Liver (tissue), 9 donors: ENCODE data around the gene ODC1. TPM values are rescaled to one million over a fixed set of nuclear protein-coding genes. Genes with fewer than 3 reads are reported as not detected.

Experiments
- DNase-seq: peaks from one replicate; pipeline ENCODE4 v3.0.0-alpha.2; 2017; ENCODE audit warnings: low spot score
- H3K27ac ChIP-seq, 2 donors: one replicate each; pipeline ENCODE4 v1.7.0; 2013; ENCODE audit warnings: inconsistent platforms in 2 of 2, low read length in 2 of 2, control low read depth in 1 of 2, low read depth in 1 of 2, mild to moderate bottlenecking in 1 of 2
- H3K27me3 ChIP-seq, 4 donors: one replicate each; pipeline versions ENCODE4 v1.6.1 to v1.7.0; 2013; ENCODE audit warnings: low read length in 3 of 4, inconsistent platforms in 1 of 4, mild to moderate bottlenecking in 1 of 4, moderate library complexity in 1 of 4; ENCODE audit not compliant: control insufficient read depth in 4 of 4, insufficient read depth in 4 of 4
- H3K36me3 ChIP-seq, 4 donors: one replicate each; pipeline versions ENCODE4 v1.6.1 to v1.7.0; 2013; ENCODE audit warnings: low read length in 3 of 4, mild to moderate bottlenecking in 3 of 4, low read depth in 1 of 4, moderate library complexity in 1 of 4; ENCODE audit not compliant: control insufficient read depth in 4 of 4, insufficient read depth in 3 of 4
- H3K4me1 ChIP-seq, 4 donors: one replicate each; pipeline versions ENCODE4 v1.6.1 to v1.7.0; 2013; ENCODE audit warnings: low read length in 3 of 4, mild to moderate bottlenecking in 3 of 4, moderate library complexity in 1 of 4; ENCODE audit not compliant: control insufficient read depth in 4 of 4, insufficient read depth in 4 of 4
- H3K4me3 ChIP-seq, 3 donors: one replicate each; pipeline versions ENCODE4 v1.6.1 to v1.7.0; 2013; ENCODE audit warnings: low read length in 3 of 3, control low read depth in 1 of 3, low read depth in 1 of 3, mild to moderate bottlenecking in 1 of 3
- H3K9ac ChIP-seq, 2 donors: one replicate each; pipeline ENCODE4 v1.7.0; 2013; ENCODE audit warnings: low read length in 2 of 2, mild to moderate bottlenecking in 2 of 2, moderate library complexity in 2 of 2, control low read depth in 1 of 2, low read depth in 1 of 2
- H3K9me3 ChIP-seq, 4 donors: one replicate each; pipeline versions ENCODE4 v1.6.1 to v1.7.0; 2013; ENCODE audit warnings: low read length in 3 of 4; ENCODE audit not compliant: control insufficient read depth in 4 of 4
- FOXA2 ChIP-seq: IDR thresholded peaks from 2 replicates; pipeline ENCODE4 v1.6.1; 2016; ENCODE audit warnings: antibody characterized with exemption
- GABPA ChIP-seq, 2 donors: IDR thresholded peaks in 1 of 2; conservative IDR thresholded peaks in 1 of 2; 2 replicates each; pipeline ENCODE4 v1.6.1; 2016; ENCODE audit warnings: antibody characterized with exemption in 2 of 2, mild to moderate bottlenecking in 1 of 2, moderate library complexity in 1 of 2
- HNF4A ChIP-seq, 2 donors: conservative IDR thresholded peaks; 2 replicates each; pipeline ENCODE4 v1.6.1; 2016; ENCODE audit warnings: antibody characterized with exemption in 2 of 2, mild to moderate bottlenecking in 2 of 2
- JUND ChIP-seq, 2 donors: IDR thresholded peaks; 2 replicates each; pipeline ENCODE4 v1.6.1; 2016; ENCODE audit warnings: antibody characterized with exemption in 2 of 2
- SP1 ChIP-seq: IDR thresholded peaks from 2 replicates; pipeline ENCODE4 v1.6.1; 2018; ENCODE audit warnings: antibody characterized with exemption, mild to moderate bottlenecking
- WGBS: extraction: QIAGEN DNeasy Blood & Tissue Kit; methylation state at CpG from one replicate; pipeline ENCODE4 v1.1.7; 2013; 5-methylcytosine and 5-hydroxymethylcytosine counted together
- polyA plus RNA-seq, 2 donors: library from polyadenylated mRNA; stranded (reverse) in 1 of 2; unstranded in 1 of 2; fragments of 200-250 nt in 1 of 2; fragments of >200 nt in 1 of 2; fragmentation: Nextera tagmentation in 1 of 2; extraction: Ambion mirVana in 1 of 2; gene quantifications; one replicate each; pipeline versions ENCODE4 v1.2.1 to v1.2.3, GENCODE V29; 2013 to 2015
- total RNA-seq, 2 donors: library from RNA; depleted of rRNA; stranded (reverse); fragments of >200 nt; gene quantifications; one replicate each; pipeline ENCODE4 v1.2.3, GENCODE V29; 2014
- TF ChIP-seq, protein P1 (sequence below): IDR thresholded peaks from 2 replicates; pipeline ENCODE4 v1.6.1; 2016; ENCODE audit warnings: antibody characterized with exemption
- TF ChIP-seq, protein P2 (sequence below): IDR thresholded peaks from 2 replicates; pipeline ENCODE4 v1.6.1; 2016; ENCODE audit warnings: antibody characterized with exemption, mild to moderate bottlenecking
- TF ChIP-seq, protein P3 (sequence below): fragments of 150-350 bp; IDR thresholded peaks from 2 replicates; pipeline ENCODE4 v1.5.1; 2017; ENCODE audit warnings: improper control_type of control experiment, low read depth, low read length; ENCODE audit not compliant: missing input control
- TF ChIP-seq, protein P4 (sequence below): IDR thresholded peaks from 2 replicates; pipeline ENCODE4 v1.6.1; 2016; ENCODE audit warnings: antibody characterized with exemption
- donor health status: healthy.
- donor health status: healthy.
- donor health status: healthy.
- donor health status: healthy.
- donor health status: healthy.

Gene ODC1
- total and polyA plus RNA-seq, 4 donors, result 8.3 to 75.8 (median 48.1) TPM

DNA sequence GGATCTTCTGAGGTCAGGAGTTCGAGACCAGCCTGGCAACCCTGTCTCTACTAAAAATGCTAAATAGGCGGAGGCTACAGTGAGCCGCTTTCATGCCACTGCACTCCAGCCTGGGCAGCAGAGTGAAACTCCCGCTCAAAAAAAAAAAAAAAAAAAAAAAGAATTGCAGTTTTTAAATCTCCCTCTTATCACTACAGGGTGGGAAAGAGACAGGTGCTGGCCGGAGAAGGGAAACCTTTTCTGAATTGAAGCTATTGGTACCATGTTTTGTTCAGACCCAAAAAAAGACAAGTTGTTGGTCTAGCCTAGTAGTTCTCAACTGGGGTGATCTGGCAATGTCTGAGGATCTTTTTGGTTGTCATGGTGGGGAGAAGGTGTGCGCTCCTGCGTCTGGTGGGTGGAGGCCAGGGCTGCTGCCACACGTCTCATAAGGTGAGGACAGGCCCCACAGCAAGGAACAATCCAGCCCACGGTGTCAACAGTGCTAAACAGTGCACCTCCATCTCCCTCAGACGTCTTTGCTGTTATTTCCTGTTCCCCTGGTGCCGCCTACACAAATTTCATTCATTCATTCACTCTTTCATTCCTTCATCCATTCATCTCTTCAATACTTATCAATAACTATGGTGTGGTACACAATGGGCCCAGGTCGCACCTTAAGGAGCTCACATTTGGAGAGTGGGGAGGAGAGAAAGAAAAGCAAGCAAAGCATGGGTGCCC lies 28.8 kb upstream of the ODC1 start:
- 95% methylated on average over 12 of the region's 12 CpGs for WGBS
- Histone ChIP-seq H3K4me1 (no peaks in the 10 kb centered on the region), H3K36me3 (no peaks in the 10 kb centered on the region), H3K9me3 (no peaks in the 10 kb centered on the region), H3K9ac (no peak overlapping the region), H3K4me3 (no peak overlapping the region), H3K27me3 (no peaks in the 10 kb centered on the region), H3K27ac (no peak overlapping the region)
- no peak for DNase-seq
- TF ChIP-seq, protein P1, sequence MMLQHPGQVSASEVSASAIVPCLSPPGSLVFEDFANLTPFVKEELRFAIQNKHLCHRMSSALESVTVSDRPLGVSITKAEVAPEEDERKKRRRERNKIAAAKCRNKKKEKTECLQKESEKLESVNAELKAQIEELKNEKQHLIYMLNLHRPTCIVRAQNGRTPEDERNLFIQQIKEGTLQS, result no peak

DNA sequence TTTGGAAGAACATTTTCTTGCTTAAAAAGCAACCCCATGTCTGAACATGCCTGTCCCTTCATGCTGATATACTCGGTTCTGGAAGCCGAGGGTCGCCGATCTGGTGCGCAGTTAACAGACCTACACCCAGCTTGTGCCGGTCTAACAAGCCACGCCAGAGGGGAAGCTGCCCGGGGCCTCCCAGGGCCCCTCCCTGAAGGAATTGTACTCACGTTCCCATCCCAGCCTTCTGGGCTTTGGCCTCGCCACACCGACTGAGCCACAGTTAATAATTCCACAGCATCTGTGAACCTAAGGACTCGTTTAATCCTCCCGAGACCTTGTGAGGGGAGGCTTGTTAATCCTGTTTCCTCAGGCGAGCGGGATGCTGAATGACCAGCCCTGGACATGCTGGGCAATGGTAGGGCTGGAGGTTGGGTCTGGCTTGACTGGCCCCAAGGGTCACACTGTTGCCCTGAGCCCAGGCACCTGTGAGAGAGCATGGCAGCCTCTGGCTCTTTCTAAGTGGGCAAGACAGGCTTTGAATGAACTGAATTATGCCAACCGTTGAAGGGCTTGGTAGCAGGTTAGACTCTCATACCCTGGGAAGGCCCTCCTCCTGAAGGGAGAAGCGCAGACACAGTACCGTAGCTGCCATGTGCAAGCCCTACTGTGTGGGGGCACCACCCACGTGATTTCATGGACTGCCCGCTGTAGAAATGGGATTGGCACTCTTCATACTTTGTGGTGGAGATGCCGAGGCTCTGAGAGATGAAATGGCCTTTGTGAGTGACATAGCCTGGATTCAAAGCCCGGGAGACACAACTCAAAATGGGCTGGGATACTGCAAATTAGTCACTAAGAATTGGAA lies 27.9 kb upstream of the ODC1 start:
- TF ChIP-seq, protein P2, sequence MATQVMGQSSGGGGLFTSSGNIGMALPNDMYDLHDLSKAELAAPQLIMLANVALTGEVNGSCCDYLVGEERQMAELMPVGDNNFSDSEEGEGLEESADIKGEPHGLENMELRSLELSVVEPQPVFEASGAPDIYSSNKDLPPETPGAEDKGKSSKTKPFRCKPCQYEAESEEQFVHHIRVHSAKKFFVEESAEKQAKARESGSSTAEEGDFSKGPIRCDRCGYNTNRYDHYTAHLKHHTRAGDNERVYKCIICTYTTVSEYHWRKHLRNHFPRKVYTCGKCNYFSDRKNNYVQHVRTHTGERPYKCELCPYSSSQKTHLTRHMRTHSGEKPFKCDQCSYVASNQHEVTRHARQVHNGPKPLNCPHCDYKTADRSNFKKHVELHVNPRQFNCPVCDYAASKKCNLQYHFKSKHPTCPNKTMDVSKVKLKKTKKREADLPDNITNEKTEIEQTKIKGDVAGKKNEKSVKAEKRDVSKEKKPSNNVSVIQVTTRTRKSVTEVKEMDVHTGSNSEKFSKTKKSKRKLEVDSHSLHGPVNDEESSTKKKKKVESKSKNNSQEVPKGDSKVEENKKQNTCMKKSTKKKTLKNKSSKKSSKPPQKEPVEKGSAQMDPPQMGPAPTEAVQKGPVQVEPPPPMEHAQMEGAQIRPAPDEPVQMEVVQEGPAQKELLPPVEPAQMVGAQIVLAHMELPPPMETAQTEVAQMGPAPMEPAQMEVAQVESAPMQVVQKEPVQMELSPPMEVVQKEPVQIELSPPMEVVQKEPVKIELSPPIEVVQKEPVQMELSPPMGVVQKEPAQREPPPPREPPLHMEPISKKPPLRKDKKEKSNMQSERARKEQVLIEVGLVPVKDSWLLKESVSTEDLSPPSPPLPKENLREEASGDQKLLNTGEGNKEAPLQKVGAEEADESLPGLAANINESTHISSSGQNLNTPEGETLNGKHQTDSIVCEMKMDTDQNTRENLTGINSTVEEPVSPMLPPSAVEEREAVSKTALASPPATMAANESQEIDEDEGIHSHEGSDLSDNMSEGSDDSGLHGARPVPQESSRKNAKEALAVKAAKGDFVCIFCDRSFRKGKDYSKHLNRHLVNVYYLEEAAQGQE, result no peak
- no peak for TF ChIP-seq GABPA (IDR thresholded peaks at IDR 0.05 in 1 of 2, conservative IDR thresholded peaks at IDR 0.05 in 1 of 2)
- no peak for TF ChIP-seq SP1
- TF ChIP-seq FOXA2, result no peak
- no peak for TF ChIP-seq JUND (IDR thresholded peaks at IDR 0.05)
- TF ChIP-seq, protein P3, sequence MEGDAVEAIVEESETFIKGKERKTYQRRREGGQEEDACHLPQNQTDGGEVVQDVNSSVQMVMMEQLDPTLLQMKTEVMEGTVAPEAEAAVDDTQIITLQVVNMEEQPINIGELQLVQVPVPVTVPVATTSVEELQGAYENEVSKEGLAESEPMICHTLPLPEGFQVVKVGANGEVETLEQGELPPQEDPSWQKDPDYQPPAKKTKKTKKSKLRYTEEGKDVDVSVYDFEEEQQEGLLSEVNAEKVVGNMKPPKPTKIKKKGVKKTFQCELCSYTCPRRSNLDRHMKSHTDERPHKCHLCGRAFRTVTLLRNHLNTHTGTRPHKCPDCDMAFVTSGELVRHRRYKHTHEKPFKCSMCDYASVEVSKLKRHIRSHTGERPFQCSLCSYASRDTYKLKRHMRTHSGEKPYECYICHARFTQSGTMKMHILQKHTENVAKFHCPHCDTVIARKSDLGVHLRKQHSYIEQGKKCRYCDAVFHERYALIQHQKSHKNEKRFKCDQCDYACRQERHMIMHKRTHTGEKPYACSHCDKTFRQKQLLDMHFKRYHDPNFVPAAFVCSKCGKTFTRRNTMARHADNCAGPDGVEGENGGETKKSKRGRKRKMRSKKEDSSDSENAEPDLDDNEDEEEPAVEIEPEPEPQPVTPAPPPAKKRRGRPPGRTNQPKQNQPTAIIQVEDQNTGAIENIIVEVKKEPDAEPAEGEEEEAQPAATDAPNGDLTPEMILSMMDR, result no peak
- TF ChIP-seq, protein P1, result no peak
- TF ChIP-seq, protein P4, sequence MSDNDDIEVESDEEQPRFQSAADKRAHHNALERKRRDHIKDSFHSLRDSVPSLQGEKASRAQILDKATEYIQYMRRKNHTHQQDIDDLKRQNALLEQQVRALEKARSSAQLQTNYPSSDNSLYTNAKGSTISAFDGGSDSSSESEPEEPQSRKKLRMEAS, result no peak
- TF ChIP-seq HNF4A (conservative IDR thresholded peaks at IDR 0.05), result no peak
- DNase-seq, result no peak
- H3K27me3 ChIP-seq, result no peaks in the 10 kb centered on the region

More for the DNA sequence above, 27.9 kb upstream of the ODC1 start:
- no peaks in the 10 kb centered on the region for H3K36me3 ChIP-seq
- H3K9ac ChIP-seq, result no peak overlapping the region
- WGBS, result 93% methylated on average over 22 of the region's 22 CpGs
- no peak overlapping the region for H3K4me3 ChIP-seq
- H3K9me3 ChIP-seq, result no peaks in the 10 kb centered on the region
- no peak overlapping the region for H3K27ac ChIP-seq
- no peaks in the 10 kb centered on the region for H3K4me1 ChIP-seq
